Astrocyte (in vitro differentiated cells and primary cell): ENCODE data around the gene TMEM108. TPM values are rescaled to one million over a fixed set of nuclear protein-coding genes. Genes with fewer than 3 reads are reported as not detected.

Experiments used
- DNase-seq: peaks from one replicate; pipeline ENCODE4 v3.0.0-alpha.2; 2010; ENCODE audit warnings: low read depth
- FAIRE-seq: peaks from 2 replicates; lab custom pipeline; 2011; peaks lifted over from hg19 to GRCh38; lab: Jason Lieb, UNC
- H2AFZ ChIP-seq: 2 replicates; pipeline ENCODE4 v1.6.0; 2012; ENCODE audit warnings: low read depth, low read length, inconsistent platforms
- H3K27ac ChIP-seq: 2 replicates; pipeline ENCODE4 v1.5.1; 2011; ENCODE audit warnings: low read depth, low read length, inconsistent platforms
- H3K27me3 ChIP-seq: 2 replicates; pipeline ENCODE4 v1.6.0; 2011; ENCODE audit warnings: low read length, inconsistent platforms; ENCODE audit not compliant: insufficient read depth
- H3K36me3 ChIP-seq: 2 replicates; pipeline ENCODE4 v1.5.1; 2011; ENCODE audit warnings: low read length, inconsistent platforms; ENCODE audit not compliant: insufficient read depth
- H3K4me1 ChIP-seq: 2 replicates; pipeline ENCODE4 v1.5.1; 2011; ENCODE audit warnings: low read length, inconsistent platforms; ENCODE audit not compliant: insufficient read depth
- H3K4me2 ChIP-seq: 2 replicates; pipeline ENCODE4 v1.6.0; 2012; ENCODE audit warnings: low read length, inconsistent platforms
- H3K4me3 ChIP-seq: 2 replicates; pipeline ENCODE4 v1.5.1; 2011; ENCODE audit warnings: low read depth, mild to moderate bottlenecking, low read length, inconsistent platforms; ENCODE audit not compliant: insufficient read depth
- H3K79me2 ChIP-seq: 2 replicates; pipeline ENCODE4 v1.6.0; 2012; ENCODE audit warnings: mild to moderate bottlenecking, low read length, inconsistent platforms; ENCODE audit not compliant: insufficient read depth
- H3K9ac ChIP-seq: 2 replicates; pipeline ENCODE4 v1.6.0; 2012; ENCODE audit warnings: mild to moderate bottlenecking, low read length, inconsistent platforms
- H3K9me3 ChIP-seq: 2 replicates; pipeline ENCODE4 v1.5.1; 2012; ENCODE audit warnings: low read depth, mild to moderate bottlenecking, low read length, inconsistent platforms; ENCODE audit not compliant: insufficient read depth
- H4K20me1 ChIP-seq: 2 replicates; pipeline ENCODE4 v1.6.0; 2012; ENCODE audit warnings: low read length, inconsistent platforms; ENCODE audit not compliant: insufficient read depth
- H3K27ac Mint-ChIP-seq: one replicate; pipeline ENCODE4 v1.8.0; 2021; ENCODE audit warnings: mild to moderate bottlenecking, mixed read lengths; ENCODE audit not compliant: unreplicated experiment
- H3K27me3 Mint-ChIP-seq: one replicate; pipeline ENCODE4 v1.8.0; 2021; ENCODE audit warnings: low read depth, mixed read lengths; ENCODE audit not compliant: unreplicated experiment
- H3K36me3 Mint-ChIP-seq: one replicate; pipeline ENCODE4 v1.8.0; 2021; ENCODE audit warnings: low read depth, mixed read lengths; ENCODE audit not compliant: unreplicated experiment
- H3K4me1 Mint-ChIP-seq: one replicate; pipeline ENCODE4 v1.8.0; 2021; ENCODE audit warnings: low read depth, mixed read lengths; ENCODE audit not compliant: unreplicated experiment
- H3K4me3 Mint-ChIP-seq: one replicate; pipeline ENCODE4 v1.8.0; 2021; ENCODE audit warnings: mild to moderate bottlenecking, moderate library complexity, mixed read lengths; ENCODE audit not compliant: unreplicated experiment
- H3K9me3 Mint-ChIP-seq: one replicate; pipeline ENCODE4 v1.8.0; 2021; ENCODE audit warnings: mild to moderate bottlenecking, mixed read lengths; ENCODE audit not compliant: unreplicated experiment
- CTCF ChIP-seq: IDR thresholded peaks from 2 replicates; pipeline ENCODE4 v1.5.1; 2011; ENCODE audit warnings: low read depth, mild to moderate bottlenecking, inconsistent platforms, low read length, moderate library complexity; ENCODE audit not compliant: insufficient read depth
- EZH2 ChIP-seq: IDR thresholded peaks from 2 replicates; pipeline ENCODE4 v1.6.1; 2012; ENCODE audit warnings: mild to moderate bottlenecking, low read length, inconsistent platforms; ENCODE audit not compliant: insufficient read depth
- total RNA-seq: library from RNA; stranded (reverse); gene quantifications from 2 replicates; pipeline ENCODE4 v1.2.1, GENCODE V29; 2021

TMEM108 gene
- total RNA-seq, 1 donor from 2014 or later, result 5.6 TPM

GRCh38 chr3:133264920-133265319, 226.7 kb downstream of the TMEM108 start:
- Mint-ChIP-seq H3K4me3 (no peak overlapping the region), H3K27me3 (no peaks in the 10 kb centered on the region), H3K27ac (no peak overlapping the region), H3K36me3 (no peaks in the 10 kb centered on the region), H3K9me3 (no peaks in the 10 kb centered on the region), H3K4me1 (no peaks in the 10 kb centered on the region)
- DNase-seq, result no peak
- H4K20me1 ChIP-seq, result no peaks in the 10 kb centered on the region
- no peaks in the 10 kb centered on the region for H3K79me2 ChIP-seq
- no peak overlapping the region for H3K4me2 ChIP-seq
- H3K4me3 ChIP-seq, result no peak overlapping the region
- no peak overlapping the region for H2AFZ ChIP-seq
- no peaks in the 10 kb centered on the region for H3K27me3 ChIP-seq
- H3K27ac ChIP-seq, result no peak overlapping the region
- H3K4me1 ChIP-seq, result no peaks in the 10 kb centered on the region
- no peaks in the 10 kb centered on the region for H3K9me3 ChIP-seq
- no peaks in the 10 kb centered on the region for H3K36me3 ChIP-seq
- no peak for FAIRE-seq
- TF ChIP-seq EZH2 (no peak), CTCF (no peak)
- H3K9ac ChIP-seq, result no peak overlapping the region

GRCh38 chr3:133268726-133269134, 230.5 kb downstream of the TMEM108 start:
- no peak overlapping the region for H3K4me3 Mint-ChIP-seq
- H3K27ac ChIP-seq, result no peak overlapping the region
- FAIRE-seq, result no peak

More at GRCh38 chr3:133268726-133269134, 230.5 kb downstream of the TMEM108 start:
- Histone ChIP-seq H4K20me1 (no peaks in the 10 kb centered on the region), H3K4me1 (no peaks in the 10 kb centered on the region), H3K79me2 (no peaks in the 10 kb centered on the region), H3K9ac (no peak overlapping the region), H3K27me3 (no peaks in the 10 kb centered on the region), H3K4me3 (no peak overlapping the region), H3K36me3 (no peaks in the 10 kb centered on the region), H2AFZ (no peak overlapping the region), H3K9me3 (no peaks in the 10 kb centered on the region), H3K4me2 (no peak overlapping the region)
- TF ChIP-seq CTCF, result no peak
- no peak for TF ChIP-seq EZH2
- no peaks in the 10 kb centered on the region for H3K27me3 Mint-ChIP-seq
- H3K9me3 Mint-ChIP-seq, result no peaks in the 10 kb centered on the region
- H3K36me3 Mint-ChIP-seq, result no peaks in the 10 kb centered on the region
- H3K27ac Mint-ChIP-seq, result no peak overlapping the region
- no peak for DNase-seq
- peaks cover 1% of the 10 kb centered on the region for H3K4me1 Mint-ChIP-seq
